GM12801 (cell line): ENCODE results near the gene UGCG.

Source experiments
- CTCF ChIP-seq: IDR thresholded peaks from one replicate; pipeline ENCODE4 v1.5.1; 2011; ENCODE audit warnings: control low read depth; ENCODE audit not compliant: insufficient read length; ENCODE audit errors: extremely low read depth

The UGCG gene

GRCh38 chr9:111966861-111967291, 70.3 kb downstream of the UGCG start:
- TF ChIP-seq CTCF, result no peak

GRCh38 chr9:111967621-111968020, 71.0 kb downstream of the UGCG start:
- TF ChIP-seq CTCF, result no peak

- no peak for TF ChIP-seq CTCF
Measured at GRCh38 chr9:111969061-111969460, 72.4 kb downstream of the UGCG start.

GRCh38 chr9:111969622-111970021, 73.0 kb downstream of the UGCG start:
- no peak for TF ChIP-seq CTCF

- no peak for TF ChIP-seq CTCF
Measured at GRCh38 chr9:111970827-111971226, 74.2 kb downstream of the UGCG start.

GRCh38 chr9:111974092-111974681, 77.6 kb downstream of the UGCG start:
- no peak for TF ChIP-seq CTCF

- no peak for TF ChIP-seq CTCF
Measured at GRCh38 chr9:111975709-111976108, 79.1 kb downstream of the UGCG start.
